Measurements from ENCODE around the gene NAXE.
"Not testable (repeated sequence)": the region's sequence is repeated elsewhere in the genome, so short reads cannot be mapped to it uniquely, and the experiment has no call there.

Gene NAXE

GRCh38 chr1:156591432-156592157, at the start of gene NAXE:
Gene NAXE, plus strand, starts transcription at chr1:156591776. Its CDS starts 29 bp downstream, at chr1:156591805.
- DNase-seq (ENCODE audit: low read depth in 2 of 2): peak; percentile 50 to 64

GRCh38 chr1:156543066-156543465, 48.5 kb upstream of the NAXE start:
- no peak for DNase-seq (ENCODE audit: low read depth in 2 of 2)

- no peak for DNase-seq (ENCODE audit: low read depth in 2 of 2)
Observed at GRCh38 chr1:156544592-156545102, 46.9 kb upstream of the NAXE start.

GRCh38 chr1:156546267-156546666, 45.3 kb upstream of the NAXE start:
- DNase-seq (ENCODE audit: low read depth in 2 of 2): no peak

- no peak for DNase-seq (ENCODE audit: low read depth in 2 of 2)
Observed at GRCh38 chr1:156547434-156547833, 44.1 kb upstream of the NAXE start.

- no peak for DNase-seq (ENCODE audit: low read depth in 2 of 2)
Observed at GRCh38 chr1:156547982-156548381, 43.6 kb upstream of the NAXE start.

- no peak for DNase-seq (ENCODE audit: low read depth in 2 of 2)
Observed at GRCh38 chr1:156549390-156549789, 42.2 kb upstream of the NAXE start.

GRCh38 chr1:156549831-156550230, 41.7 kb upstream of the NAXE start:
- no peak for DNase-seq (ENCODE audit: low read depth in 2 of 2)

GRCh38 chr1:156550346-156550745, 41.2 kb upstream of the NAXE start:
- DNase-seq (ENCODE audit: low read depth in 2 of 2): no peak

- no peak for DNase-seq (ENCODE audit: low read depth in 2 of 2)
Observed at GRCh38 chr1:156551066-156551643, 40.4 kb upstream of the NAXE start.

GRCh38 chr1:156551869-156552268, 39.7 kb upstream of the NAXE start:
- no peak for DNase-seq (ENCODE audit: low read depth in 2 of 2)

- no peak for DNase-seq (ENCODE audit: low read depth in 2 of 2)
Observed at GRCh38 chr1:156552518-156552917, 39.1 kb upstream of the NAXE start.

GRCh38 chr1:156552937-156553336, 38.6 kb upstream of the NAXE start:
- not testable (repeated sequence) for DNase-seq (ENCODE audit: low read depth in 2 of 2)

- DNase-seq (ENCODE audit: low read depth in 2 of 2): no peak
Observed at GRCh38 chr1:156553860-156554485, 37.6 kb upstream of the NAXE start.

GRCh38 chr1:156554971-156555370, 36.6 kb upstream of the NAXE start:
- no peak for DNase-seq (ENCODE audit: low read depth in 2 of 2)

- DNase-seq (ENCODE audit: low read depth in 2 of 2): no peak
Observed at GRCh38 chr1:156555715-156556114, 35.9 kb upstream of the NAXE start.

- no peak for DNase-seq (ENCODE audit: low read depth in 2 of 2)
Observed at GRCh38 chr1:156556354-156556753, 35.2 kb upstream of the NAXE start.

GRCh38 chr1:156559086-156559796, 32.3 kb upstream of the NAXE start:
- no peak for DNase-seq (ENCODE audit: low read depth in 2 of 2)

- DNase-seq (ENCODE audit: low read depth in 2 of 2): no peak
Observed at GRCh38 chr1:156559797-156560385, 31.7 kb upstream of the NAXE start.

- DNase-seq (ENCODE audit: low read depth in 2 of 2): no peak
Observed at GRCh38 chr1:156560585-156561163, 30.9 kb upstream of the NAXE start.

- DNase-seq (ENCODE audit: low read depth in 2 of 2): no peak
Observed at GRCh38 chr1:156565519-156565918, 26.1 kb upstream of the NAXE start.

GRCh38 chr1:156566436-156566835, 25.1 kb upstream of the NAXE start:
- no peak for DNase-seq (ENCODE audit: low read depth in 2 of 2)

All from stimulated activated CD4-positive, alpha-beta T cell treated with anti-CD3 and anti-CD28 coated beads, Interleukin-4, amount 100 ng/mL, for 48 hours (primary cell).